HG02852 (cell line): ENCODE data around the gene GPC6.

Source experiments
- ATAC-seq: cut with Tn5 transposase; IDR thresholded peaks from one replicate; pipeline ENCODE4 v1.9.1; 2021; ENCODE audit warnings: mild to moderate bottlenecking, moderate library complexity; ENCODE audit not compliant: unreplicated experiment

GPC6 gene

DNA sequence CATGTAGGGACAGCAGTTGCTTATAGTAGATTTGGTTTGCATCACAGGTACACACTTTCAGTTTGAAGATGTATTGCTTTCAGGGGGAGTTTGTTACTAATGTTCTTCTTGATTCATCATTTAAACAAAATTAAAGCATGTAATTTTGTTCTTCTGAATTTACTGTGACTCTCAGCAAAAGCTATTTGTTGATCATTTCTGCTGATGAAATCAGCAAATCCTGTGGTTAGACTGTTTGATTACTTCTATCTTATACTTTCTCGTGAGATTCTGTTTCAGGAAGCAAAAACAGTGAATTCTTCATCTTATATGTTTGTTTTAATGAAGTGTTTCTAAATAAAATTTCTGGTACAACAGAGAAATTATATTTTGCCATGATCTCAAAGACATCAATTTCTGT lies 497.6 kb downstream of the GPC6 start:
- no peak for ATAC-seq

DNA sequence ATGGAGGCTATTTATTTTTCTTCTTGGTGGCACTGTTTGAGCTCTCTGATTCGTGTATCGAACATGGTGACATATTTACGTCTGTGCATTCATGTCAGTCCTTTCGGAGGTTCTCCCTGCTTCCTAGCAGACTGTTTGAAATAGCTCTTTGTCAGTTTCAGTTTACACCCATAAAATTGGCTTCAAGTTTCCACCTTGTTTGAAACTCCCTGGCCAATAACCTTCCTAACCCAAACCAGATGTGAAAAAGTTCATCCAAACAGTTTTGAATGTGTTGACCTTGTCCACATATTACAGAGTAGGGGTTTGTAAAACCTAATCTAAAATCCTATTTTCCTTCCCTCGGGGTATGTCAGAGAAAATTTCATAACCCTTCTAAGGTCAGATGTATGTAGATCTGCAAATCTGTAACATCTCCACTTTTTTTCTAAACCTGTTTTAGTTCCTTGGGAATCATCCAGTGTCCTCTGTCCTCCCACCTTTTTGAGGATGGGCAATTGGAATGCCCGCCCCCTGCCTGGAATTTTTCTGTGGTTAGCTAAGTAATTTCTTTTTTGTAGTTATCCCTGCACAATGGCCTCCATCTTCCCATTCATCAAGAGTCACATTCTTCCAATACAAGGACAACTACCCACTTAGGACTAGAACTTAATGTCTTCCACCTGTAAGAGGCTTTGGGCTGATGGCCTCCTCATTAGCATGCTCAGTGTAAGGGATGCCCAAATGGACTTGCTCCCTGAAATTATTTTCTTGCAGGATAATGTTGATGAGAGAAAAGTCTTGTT lies 499.8 kb downstream of the GPC6 start:
- no peak for ATAC-seq

DNA sequence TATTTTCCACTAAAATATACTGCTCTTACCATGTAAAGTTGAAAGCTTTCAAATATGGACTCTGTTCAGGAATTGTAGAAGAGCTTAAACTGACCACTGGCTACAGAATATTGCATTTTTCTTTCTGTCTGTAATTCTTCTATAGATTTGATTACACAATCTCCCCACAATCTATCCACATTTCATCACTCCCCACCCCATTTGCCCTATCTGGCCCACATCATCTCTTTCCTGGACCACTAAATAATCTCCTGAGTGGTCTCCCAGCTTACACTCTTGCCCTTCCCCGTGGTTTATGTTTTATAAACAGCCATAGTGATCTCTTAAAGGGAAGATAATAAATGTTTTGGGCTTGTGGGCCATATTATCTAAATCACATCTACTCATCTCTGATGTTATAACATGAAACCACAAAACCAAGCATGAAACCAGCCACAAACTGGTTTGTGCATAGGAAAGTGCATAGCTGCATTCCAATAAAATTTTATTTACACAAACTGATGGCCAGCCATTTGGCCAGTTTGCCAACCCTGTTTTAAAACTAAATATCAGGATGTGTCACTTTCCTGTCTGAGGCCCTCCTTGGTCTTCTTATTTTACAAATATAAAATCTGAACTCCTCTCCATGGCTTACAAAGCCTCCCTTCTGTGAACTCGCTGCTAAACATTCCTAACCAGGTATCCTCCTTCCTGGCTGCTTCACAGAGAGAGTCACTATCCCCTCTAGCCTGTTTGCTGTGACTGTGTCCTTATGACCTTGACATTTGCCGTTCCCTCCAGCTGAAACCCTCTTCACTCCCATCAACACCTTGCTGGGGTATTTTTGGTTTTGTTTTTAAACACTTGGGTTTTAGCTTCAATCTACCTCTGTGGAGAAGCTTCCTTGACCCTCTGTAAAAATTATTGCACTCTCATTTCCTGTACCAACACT lies 500.9 kb downstream of the GPC6 start:
- ATAC-seq: no peak

DNA sequence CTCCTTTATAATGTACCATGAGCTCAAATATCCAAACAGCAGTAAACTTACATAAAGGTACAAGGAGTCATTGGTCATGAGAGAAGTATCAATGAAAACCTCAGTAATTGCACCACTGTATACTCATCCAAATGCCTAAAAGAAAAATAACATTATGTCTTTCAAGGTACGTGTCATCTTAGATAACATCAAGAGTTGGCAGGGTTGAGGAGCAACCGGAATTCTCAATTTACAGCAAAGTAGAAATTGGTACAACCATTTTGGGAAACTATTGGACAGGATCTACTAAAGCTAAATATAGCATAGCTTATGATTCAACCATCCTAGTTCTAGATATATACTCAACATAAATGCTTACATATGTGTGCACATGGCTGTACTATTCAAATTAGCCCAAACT lies 502.8 kb downstream of the GPC6 start:
- no peak for ATAC-seq

DNA sequence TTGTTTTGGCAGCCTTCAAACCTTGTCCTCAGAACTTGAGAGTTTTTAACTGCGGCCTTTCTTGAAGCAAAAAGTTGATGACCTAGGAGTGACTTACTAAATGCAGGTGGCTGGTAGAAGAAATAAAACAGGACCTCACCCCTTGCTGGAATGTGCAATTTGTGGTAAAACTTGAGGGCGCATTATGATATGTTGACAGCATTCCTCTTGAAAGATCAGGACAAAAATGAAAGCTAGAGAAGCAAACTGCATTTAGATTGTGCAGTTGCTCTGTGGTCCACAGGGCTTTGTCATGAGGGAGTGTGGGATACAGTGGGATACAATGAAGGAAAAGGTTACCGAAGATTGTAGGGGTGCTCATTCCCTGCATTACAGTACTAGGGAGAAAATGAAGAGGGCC lies 504.2 kb downstream of the GPC6 start:
- no peak for ATAC-seq

DNA sequence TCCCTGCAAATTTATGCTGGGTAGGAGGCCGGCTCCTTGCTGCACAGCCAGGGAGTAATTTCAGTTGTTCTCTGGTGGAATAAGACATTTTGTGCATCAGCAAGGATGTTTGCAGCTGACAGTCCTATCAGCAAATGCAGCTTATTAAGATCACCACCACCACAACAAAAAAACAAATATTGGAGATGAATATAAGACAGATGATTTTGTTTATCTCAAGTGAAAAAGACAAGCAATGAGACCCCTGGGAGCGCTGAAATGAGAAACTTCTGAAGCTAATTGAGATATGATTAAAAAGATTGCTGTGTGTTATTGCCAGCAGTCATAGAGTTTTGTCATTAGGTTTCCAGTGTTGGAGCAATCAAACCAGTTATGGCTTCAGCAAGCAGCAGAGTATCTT lies 505.6 kb downstream of the GPC6 start:
- no peak for ATAC-seq

DNA sequence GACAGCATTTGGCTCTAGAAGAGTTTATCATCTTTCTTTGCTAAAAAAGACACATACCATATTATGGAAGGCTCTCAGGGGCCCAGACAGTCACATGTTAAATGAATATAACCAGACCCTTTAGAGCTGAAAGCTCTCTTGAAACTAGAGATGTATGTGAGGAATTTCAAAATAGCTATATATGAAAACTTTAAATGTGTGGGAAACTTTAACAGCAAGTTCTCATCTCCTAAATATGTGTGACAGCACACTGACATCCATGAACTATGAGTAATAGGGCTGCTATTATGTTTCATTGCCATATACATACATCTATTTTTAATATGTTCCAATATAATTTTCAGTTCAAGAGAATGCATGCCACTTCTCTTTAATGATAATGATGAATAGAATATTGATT lies 509.5 kb downstream of the GPC6 start:
- ATAC-seq: no peak

DNA sequence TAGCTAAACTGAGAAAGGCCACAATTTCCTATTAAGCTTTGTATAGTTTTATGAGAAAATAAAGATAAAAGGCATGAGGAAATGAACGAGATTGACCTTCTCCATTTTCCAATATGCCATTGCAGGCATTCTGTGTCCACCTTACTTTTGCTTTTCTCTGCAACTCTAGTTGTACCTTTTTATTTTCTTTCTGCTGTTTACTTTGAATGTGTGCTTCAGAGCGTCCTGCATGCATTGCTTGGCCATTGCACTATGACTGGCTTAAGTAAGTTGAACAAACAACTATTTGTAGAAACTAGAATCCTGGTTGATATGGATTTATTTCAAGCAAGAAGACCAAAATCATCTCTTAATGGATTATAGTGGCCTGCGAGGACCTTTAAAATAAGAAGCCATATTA lies 510.3 kb downstream of the GPC6 start:
- ATAC-seq: no peak

DNA sequence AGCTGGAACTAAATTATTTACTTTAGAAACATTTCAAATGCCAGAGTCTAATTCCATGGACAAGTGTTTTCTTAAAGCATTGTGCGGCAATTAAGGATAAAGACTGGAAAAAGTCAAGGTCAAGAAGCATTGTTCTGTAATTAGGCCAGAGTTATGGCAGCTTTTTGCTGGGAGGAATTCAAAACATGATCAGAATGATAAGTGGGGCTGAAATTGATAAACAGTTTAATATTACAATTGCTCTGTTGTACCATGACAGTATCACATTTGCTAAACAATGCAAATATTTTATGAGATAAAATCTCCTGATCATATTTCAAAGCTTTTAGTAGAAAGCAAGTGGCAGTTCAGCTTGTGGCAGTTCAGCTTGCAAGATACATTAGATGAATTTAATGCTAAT lies 513.7 kb downstream of the GPC6 start:
- ATAC-seq: no peak

DNA sequence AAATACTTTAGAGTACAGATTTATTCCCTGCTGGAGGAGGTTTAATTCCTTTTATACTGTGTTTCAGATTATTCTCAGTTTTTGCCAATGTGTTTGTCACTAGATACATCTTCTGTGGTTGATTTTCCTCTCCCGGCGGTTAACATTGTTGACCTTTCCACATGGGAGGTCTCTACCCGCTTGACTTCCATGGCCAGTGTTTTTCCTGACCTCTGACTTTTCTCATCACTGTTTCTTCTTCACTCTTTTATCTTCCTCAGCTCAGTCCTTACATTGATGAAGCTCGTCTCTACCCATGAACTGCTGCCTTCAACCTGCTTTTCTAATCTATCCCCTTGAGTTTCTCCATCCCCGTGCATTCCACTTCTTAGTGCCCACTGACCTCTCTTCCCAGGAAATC lies 517.4 kb downstream of the GPC6 start:
- ATAC-seq: no peak

DNA sequence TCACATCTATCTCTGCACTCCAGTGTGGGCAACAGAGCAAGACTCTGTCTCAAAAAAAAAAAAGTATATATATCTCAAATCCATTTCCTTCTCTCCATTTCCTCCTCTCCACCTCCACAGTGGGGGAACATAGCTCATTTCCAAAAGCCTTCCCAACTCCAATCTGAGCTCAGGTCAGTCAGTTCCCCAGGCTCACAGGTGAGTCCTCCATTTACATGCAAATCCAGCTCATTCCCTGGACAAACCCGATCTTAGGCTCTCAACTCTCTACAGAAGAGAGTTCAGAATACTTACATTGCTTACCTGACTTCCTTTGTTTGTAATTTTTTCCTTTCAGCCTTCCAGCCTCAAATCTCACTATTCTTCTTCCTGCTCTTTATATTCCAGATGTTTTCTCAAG lies 518.3 kb downstream of the GPC6 start:
- no peak for ATAC-seq

DNA sequence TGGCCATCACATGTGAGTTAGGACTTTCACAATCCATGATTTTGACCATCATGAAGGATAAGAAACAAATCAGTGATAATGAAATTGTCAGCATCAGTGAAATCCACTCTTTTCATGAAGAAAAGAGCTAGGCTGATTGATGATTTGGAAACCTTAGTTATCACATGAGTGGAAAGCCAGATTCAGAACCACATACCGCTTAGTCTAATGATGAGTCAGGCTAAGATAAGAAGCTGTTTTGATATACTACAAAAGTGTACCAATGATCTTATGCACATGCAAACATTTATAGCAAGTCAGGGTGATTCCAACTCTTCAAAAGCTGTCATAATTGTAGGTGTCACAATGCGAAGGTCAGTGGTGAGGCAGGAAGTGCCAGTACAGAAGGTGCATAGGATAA lies 519.3 kb downstream of the GPC6 start:
- no peak for ATAC-seq

DNA sequence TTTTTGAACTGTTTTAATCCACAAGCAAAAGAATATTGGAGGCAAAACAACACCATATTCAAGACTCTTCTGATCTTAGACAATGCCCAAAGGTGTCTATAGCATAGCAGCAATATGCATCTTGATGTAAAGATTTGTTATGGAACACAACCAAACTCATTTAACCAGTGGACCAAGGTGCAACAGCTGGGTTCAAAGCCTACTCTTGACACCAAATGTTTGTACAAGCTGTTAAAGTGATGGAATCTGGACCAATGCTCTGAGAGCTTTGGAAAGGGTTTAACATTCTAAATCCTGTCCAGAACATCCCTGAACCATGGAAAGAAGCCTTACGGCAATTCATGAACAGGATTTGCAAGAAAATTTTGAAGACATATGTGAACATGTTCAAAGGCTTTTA lies 520.0 kb downstream of the GPC6 start:
- ATAC-seq: no peak

DNA sequence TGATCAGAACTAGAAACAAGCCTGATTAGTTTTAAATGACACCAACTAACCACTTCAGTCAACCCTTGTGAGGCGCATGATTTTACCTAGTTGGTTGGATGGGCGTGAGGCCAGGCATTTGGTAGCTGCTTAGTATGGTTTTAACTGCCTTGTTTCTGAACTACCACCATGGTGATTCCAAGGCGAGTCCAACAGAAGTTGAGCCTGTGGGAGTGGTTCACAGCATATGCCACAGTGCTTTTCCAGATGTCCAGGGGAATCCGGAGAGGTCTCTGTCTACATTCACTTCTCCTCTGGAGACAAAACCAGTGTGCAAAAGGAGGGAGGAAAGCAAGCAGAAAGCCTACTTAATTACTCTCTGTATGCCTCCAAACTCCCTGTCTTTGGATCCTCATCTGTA lies 524.1 kb downstream of the GPC6 start:
- ATAC-seq: no peak

DNA sequence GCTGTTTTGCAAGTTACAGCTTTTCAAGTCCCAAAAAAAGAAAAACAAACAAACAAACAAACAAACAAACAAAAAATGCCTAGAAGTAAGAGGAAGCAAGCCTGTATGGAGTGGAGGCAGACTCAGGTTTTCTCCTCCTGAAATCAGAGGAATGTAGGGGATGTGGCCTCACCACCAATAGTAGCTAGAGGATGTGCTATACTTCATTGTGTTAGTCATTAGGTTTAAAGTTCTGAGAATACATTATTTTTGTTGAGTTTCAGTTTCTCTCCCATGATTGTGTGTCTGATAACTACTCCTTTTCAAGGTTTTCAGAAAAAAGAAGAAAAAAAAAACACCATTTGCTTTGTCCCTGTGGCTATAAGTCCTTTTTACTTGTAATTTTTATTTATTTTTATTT lies 524.5 kb downstream of the GPC6 start:
- no peak for ATAC-seq

DNA sequence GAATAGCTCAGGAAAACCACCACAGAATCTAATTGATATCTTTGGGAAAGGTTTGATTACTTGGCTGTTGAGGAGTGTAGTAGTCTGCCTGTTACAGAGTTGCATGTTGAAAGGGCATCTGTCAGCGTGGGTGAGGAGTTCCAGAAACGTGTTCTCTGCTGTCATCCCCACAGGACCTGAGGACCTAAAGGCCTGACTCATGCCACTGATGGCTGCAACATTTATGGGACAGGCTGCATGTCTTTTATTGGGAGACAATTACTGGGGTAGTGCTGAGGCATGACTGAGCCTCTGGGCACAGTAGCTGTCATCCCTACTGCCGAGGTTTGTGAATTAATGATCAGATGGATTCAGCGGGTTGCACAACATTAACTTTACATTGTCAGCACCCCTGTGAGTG lies 525.9 kb downstream of the GPC6 start:
- no peak for ATAC-seq

DNA sequence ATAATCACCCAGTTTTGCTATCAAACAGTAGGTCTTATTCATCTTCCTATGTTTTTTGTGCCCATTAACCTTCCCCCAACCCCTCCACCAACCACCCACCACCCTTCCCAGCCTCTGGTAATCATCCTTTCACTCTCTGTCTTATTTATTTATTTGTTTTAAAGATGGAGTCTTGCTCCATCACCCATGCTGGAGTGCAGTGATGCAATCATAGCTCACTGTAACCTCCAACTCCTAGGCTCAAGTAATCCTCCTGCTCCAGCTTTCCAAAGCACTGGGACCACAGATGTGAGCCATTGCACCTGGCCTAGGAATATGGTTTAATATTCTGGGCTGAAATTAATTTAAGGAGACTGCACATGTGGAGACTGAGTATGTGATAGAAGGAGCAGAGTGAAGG lies 527.0 kb downstream of the GPC6 start:
- ATAC-seq: no peak

DNA sequence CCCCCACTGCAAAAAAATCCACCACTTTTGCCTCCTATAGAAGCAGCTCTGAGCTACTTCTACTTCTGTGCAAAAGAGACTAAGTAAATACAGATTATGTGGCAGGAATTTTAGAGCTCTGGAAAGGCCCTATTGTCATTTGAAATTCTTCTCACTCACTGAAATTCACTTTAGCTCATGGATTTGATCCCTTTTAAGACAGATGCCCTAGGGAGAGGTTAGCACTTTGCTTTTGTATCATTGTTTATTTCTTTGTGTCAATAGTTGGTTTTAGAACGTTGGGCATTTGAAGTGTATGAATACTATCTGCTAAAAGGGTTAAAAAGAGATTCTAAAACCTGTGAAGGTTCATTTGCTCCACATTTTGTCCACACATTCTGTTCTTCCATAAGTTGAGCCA lies 528.7 kb downstream of the GPC6 start:
- ATAC-seq: no peak

DNA sequence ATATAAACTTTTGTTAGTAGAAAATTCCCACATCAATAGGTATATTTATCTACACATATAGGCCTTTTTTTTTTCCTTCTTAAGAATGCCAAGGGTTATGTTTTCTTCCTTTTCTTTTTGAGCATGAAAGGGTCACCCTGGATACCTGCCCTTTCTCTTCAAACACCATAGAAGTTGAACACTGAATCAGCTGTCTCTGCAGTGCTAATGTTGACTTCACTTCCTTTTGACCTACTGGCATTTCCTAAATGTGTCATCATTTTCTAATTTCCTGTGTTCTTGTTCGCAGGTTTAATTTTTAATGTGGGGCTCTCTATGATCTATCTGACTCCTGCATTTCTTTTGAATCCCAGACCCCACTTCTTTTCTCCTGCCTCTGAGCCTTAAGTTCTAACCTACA lies 532.0 kb downstream of the GPC6 start:
- no peak for ATAC-seq

DNA sequence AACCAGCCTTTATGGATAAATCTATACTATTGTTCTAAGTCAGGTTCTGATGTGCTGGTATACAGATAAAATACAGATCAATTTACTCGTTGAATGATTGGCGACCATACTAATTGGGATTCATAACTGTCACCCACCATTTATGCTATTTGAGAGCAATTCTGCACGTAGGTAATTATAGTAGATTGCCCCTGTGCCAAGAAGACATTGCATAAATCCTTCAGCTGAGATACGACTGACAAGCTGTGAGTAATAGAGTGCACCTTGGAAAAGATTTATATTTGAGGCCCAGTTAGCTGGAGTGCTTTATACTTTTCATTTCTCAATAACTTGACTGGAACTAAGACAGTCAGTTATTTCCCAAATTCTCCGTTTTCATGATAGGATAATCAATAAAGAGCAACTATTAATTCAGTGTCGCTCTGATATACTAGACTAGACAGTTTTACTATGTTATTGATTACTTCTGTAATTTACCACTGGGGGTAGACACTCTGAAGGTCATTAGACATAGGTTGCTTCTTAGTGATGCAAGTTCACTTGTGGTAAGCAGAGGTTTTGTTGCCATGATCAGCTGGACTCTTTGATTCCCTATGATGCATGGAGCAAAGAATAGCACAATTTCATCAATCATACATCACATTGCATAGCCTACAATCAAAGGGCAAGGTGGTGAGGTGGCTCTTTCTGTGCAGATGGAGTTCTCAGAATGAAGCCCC lies 536.3 kb downstream of the GPC6 start:
- ATAC-seq: no peak

DNA sequence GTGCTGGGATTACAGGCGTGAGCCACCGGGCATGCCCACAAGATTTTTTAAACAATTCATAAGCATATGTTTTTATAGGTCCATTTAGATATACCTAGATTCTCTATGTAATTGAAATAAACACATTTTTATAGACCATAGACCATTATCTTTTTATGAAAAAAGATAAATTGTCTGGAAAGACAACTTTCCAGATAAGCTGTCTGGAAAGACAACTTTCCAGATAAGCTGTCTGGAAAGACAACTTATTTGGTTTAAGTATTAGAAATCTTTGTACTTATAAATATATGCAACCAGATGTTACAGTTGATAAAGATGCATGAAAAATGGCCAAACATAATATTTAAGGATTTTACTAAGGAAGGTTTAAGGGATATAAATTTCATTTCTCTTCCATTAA lies 538.5 kb downstream of the GPC6 start:
- no peak for ATAC-seq

DNA sequence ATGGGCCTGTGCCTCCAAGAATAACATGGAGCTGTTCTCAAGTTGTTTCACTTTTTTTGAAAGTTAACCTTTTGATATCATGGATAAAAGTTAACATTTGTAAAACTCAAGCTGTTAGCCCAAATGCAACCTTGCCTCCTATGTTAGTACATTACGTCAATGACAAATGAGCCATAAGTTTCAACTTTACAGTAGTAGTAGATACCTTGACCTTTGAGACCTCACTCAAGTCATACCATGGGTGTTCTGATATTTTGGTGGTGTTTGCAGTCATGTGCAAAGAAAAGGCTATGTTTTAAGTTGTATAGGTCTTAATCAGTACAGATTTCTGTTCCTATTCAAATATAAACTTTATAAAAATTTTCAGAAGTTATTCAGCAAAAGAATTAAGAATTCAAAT lies 539.2 kb downstream of the GPC6 start:
- no peak for ATAC-seq
